ENCODE results near the gene NCLN.

DNA sequence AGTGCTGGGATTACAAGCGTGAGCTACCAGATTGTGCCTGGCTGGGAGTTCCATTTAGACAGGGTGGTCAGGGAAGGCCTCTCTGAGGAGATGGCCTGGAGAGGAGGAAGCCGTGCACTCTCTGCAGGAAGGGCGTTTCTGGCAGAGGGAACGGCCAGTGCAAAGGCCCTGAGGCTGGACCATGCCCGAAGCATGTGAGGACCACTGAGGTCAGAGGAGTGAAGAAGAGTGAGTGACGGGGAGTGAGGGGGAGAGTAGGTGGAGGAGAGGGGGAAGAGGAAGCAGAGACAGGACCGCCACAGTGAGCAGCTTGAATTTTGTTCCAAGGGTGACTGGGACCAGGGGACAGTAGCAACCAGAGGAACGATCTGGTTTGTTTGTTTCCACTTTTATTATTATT lies 71.3 kb downstream of the NCLN start:
- TF ChIP-seq POLR2AphosphoS5 (IDR thresholded peaks at IDR 0.05), result no peak
- TF ChIP-seq, protein P1, sequence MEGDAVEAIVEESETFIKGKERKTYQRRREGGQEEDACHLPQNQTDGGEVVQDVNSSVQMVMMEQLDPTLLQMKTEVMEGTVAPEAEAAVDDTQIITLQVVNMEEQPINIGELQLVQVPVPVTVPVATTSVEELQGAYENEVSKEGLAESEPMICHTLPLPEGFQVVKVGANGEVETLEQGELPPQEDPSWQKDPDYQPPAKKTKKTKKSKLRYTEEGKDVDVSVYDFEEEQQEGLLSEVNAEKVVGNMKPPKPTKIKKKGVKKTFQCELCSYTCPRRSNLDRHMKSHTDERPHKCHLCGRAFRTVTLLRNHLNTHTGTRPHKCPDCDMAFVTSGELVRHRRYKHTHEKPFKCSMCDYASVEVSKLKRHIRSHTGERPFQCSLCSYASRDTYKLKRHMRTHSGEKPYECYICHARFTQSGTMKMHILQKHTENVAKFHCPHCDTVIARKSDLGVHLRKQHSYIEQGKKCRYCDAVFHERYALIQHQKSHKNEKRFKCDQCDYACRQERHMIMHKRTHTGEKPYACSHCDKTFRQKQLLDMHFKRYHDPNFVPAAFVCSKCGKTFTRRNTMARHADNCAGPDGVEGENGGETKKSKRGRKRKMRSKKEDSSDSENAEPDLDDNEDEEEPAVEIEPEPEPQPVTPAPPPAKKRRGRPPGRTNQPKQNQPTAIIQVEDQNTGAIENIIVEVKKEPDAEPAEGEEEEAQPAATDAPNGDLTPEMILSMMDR (IDR thresholded peaks at IDR 0.05), result no peak
- no peak for TF ChIP-seq EP300 (IDR thresholded peaks at IDR 0.05)
- no peak for TF ChIP-seq POLR2A (IDR thresholded peaks at IDR 0.05)

Measured in stomach (tissue), 4 donors.